HFF-Myc (cell line): ENCODE data around the gene MED13.
A peak's percentile ranks its signal among the peaks of the same experiment; 100 is the strongest.

Experiments
- DNase-seq: peaks from one replicate; pipeline ENCODE4 v3.0.0-alpha.2; 2011; ENCODE audit warnings: low read depth; ENCODE audit errors: extremely low read depth
- H3K4me3 ChIP-seq: replicated peaks from 2 replicates; pipeline ENCODE4 v1.5.1; 2011; ENCODE audit warnings: low read depth, mild to moderate bottlenecking, control low read depth, low read length
- CTCF ChIP-seq: IDR thresholded peaks from 2 replicates; pipeline ENCODE4 v1.5.1; 2012; ENCODE audit warnings: mild to moderate bottlenecking, low read depth, low read length, control low read depth; ENCODE audit errors: missing control alignments

MED13 gene

GRCh38 chr17:62070900-62071299 is 5.8 kb upstream of the MED13 start:
- no peak for DNase-seq
- H3K4me3 ChIP-seq: no peak overlapping the region
- no peak for TF ChIP-seq CTCF

- no peak overlapping the region for H3K4me3 ChIP-seq
- no peak for DNase-seq
- TF ChIP-seq CTCF: no peak
These were observed 2.4 kb upstream of the MED13 start for GRCh38 chr17:62067165-62068145.

- peak overlapping the region; percentile 96 for H3K4me3 ChIP-seq
- TF ChIP-seq CTCF: peak; percentile 90
- peak; percentile 85 for DNase-seq
These were observed 762 bp upstream of the MED13 start for GRCh38 chr17:62065611-62066468.

- no peak for DNase-seq
- TF ChIP-seq CTCF: no peak
- peak overlapping the region; percentile 96 for H3K4me3 ChIP-seq
These were observed 868 bp downstream of the MED13 start for GRCh38 chr17:62064029-62064790.

- no peak for DNase-seq
- TF ChIP-seq CTCF: no peak
- peak overlapping the region; percentile 96 for H3K4me3 ChIP-seq
These were observed 2.1 kb downstream of the MED13 start for GRCh38 chr17:62062944-62063343.

- no peak for TF ChIP-seq CTCF
- peak overlapping the region; percentile 96 for H3K4me3 ChIP-seq
- DNase-seq: no peak
These were observed 2.8 kb downstream of the MED13 start for GRCh38 chr17:62062302-62062701.
